Measurements from ENCODE around the gene ST7.
"Not testable (repeated sequence)": the region's sequence is repeated elsewhere in the genome, so short reads cannot be mapped to it uniquely, and the experiment has no call there.

The ST7 gene

DNA sequence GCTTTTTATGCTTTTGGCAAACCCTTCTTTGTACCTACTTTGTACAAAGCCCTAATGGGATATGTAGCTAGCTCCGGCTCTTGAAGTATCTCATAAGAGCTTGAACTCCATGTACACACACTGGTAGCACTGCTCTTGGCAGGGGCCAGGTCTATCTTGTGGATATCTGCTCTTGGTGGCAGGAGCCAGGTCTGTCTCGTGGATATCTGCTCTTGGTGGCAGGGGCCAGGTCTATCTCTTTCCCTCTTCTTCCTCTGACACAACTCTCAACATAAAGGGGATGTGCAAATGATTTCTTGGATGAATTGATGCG lies 277.7 kb downstream of the ST7 start:
- TF ChIP-seq, protein P1, sequence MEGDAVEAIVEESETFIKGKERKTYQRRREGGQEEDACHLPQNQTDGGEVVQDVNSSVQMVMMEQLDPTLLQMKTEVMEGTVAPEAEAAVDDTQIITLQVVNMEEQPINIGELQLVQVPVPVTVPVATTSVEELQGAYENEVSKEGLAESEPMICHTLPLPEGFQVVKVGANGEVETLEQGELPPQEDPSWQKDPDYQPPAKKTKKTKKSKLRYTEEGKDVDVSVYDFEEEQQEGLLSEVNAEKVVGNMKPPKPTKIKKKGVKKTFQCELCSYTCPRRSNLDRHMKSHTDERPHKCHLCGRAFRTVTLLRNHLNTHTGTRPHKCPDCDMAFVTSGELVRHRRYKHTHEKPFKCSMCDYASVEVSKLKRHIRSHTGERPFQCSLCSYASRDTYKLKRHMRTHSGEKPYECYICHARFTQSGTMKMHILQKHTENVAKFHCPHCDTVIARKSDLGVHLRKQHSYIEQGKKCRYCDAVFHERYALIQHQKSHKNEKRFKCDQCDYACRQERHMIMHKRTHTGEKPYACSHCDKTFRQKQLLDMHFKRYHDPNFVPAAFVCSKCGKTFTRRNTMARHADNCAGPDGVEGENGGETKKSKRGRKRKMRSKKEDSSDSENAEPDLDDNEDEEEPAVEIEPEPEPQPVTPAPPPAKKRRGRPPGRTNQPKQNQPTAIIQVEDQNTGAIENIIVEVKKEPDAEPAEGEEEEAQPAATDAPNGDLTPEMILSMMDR (IDR thresholded peaks at IDR 0.05; ENCODE audit: low read depth, low read length) = no peak
- TF ChIP-seq MYC (IDR thresholded peaks at IDR 0.05; ENCODE audit: low read depth, low read length) = no peak
- TF ChIP-seq, protein P2, sequence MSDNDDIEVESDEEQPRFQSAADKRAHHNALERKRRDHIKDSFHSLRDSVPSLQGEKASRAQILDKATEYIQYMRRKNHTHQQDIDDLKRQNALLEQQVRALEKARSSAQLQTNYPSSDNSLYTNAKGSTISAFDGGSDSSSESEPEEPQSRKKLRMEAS (IDR thresholded peaks at IDR 0.05; ENCODE audit: low read depth, low read length) = no peak
- no peak for TF ChIP-seq POLR2A (IDR thresholded peaks at IDR 0.05; ENCODE audit: extremely low read depth, insufficient read length)
- H3K4me3 ChIP-seq (ENCODE audit: low read depth, low read length) = no peak overlapping the region
- DNase-seq (ENCODE audit: low read depth) = no peak

DNA sequence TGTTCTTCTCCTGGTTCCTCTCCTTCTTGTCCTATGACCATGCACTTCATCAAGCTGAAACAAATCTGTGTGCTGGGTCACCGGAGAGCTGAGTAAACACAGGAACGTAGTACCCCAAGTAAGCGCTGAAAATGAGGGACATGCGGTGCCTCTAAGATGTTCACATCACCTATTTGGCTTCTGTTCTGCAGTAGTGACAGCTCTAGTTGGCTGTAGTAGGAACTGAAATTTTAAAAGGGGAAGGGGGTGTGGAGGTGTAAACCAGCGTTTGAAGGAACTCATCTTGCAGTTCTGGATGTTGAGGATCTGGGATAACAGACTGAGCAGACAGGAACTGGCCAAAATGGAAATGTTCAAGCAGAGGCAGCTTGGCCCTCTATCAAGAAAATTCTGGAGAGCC lies 284.3 kb downstream of the ST7 start:
- TF ChIP-seq, protein P1 (IDR thresholded peaks at IDR 0.05; ENCODE audit: low read depth, low read length) = no peak
- no peak for TF ChIP-seq POLR2A (IDR thresholded peaks at IDR 0.05; ENCODE audit: extremely low read depth, insufficient read length)
- TF ChIP-seq MYC (IDR thresholded peaks at IDR 0.05; ENCODE audit: low read depth, low read length) = no peak
- TF ChIP-seq, protein P2 (IDR thresholded peaks at IDR 0.05; ENCODE audit: low read depth, low read length) = no peak
- no peak overlapping the region for H3K4me3 ChIP-seq (ENCODE audit: low read depth, low read length)
- DNase-seq (ENCODE audit: low read depth) = no peak

DNA sequence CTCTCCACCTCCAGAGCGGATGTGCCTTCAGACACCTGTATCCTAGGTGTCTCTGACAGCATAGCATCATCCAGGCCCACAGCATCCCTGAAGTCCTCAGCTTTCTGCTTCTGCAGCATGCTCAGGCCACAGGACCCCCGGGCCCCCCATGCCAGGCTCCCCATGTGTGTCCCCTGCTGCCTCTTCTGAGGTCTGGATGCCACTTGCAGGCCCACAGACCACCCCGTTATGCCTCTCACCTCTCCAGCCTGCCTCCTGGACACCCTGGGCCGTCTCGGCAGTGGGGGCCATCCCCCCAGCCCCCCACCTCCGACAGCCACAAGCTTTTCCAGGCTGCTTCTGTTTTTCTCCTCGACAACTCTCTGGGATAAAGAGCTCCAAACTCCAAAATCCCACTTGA lies 285.2 kb downstream of the ST7 start:
- H3K4me3 ChIP-seq (ENCODE audit: low read depth, low read length) = no peak overlapping the region
- no peak for TF ChIP-seq MYC (IDR thresholded peaks at IDR 0.05; ENCODE audit: low read depth, low read length)
- no peak for DNase-seq (ENCODE audit: low read depth)

DNA sequence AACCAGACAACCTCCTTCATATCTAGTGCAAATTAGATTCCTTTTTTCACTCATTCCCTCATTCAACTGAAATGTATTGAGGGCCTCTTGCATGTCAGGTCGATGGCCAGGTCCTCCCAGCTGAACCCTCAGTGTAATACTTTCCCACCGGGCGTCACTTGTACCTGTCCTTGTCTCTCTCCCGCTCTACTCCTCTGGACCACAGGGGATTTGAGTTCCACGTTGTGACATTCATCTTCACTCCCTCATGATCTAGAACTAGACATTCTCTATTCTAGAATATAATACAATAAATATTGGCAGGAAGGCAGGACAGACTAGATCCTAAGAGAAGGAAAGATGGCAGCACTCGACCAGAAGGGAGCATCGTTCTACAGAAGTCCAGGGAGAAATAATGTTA lies 285.6 kb downstream of the ST7 start:
- DNase-seq (ENCODE audit: low read depth) = no peak
- TF ChIP-seq POLR2A (IDR thresholded peaks at IDR 0.05; ENCODE audit: extremely low read depth, insufficient read length) = no peak
- H3K4me3 ChIP-seq (ENCODE audit: low read depth, low read length) = no peak overlapping the region

DNA sequence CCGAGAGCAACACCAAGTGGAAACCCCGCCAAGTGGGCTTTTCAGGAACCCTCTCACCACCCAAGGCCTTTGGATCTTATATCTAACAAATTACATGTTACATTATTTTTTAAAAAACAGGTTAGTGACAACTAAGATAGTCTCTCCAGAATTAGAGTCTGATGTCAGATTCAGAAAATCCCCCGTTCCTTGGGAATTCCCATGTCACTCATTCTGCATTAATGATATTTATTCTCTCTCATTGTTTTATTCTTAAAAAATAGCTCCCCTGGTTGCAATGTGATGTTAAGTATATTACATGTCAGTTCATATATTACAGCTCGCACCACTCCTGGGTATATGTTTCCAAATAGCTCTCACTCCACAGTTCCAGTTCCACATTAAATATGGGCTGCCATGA lies 287.8 kb downstream of the ST7 start:
- no peak for DNase-seq (ENCODE audit: low read depth)
- TF ChIP-seq, protein P2 (IDR thresholded peaks at IDR 0.05; ENCODE audit: low read depth, low read length) = no peak
- TF ChIP-seq POLR2A (IDR thresholded peaks at IDR 0.05; ENCODE audit: extremely low read depth, insufficient read length) (no peak), MYC (IDR thresholded peaks at IDR 0.05; ENCODE audit: low read depth, low read length) (no peak)
- TF ChIP-seq, protein P1 (IDR thresholded peaks at IDR 0.05; ENCODE audit: low read depth, low read length) = no peak
- H3K4me3 ChIP-seq (ENCODE audit: low read depth, low read length) = no peak overlapping the region

DNA sequence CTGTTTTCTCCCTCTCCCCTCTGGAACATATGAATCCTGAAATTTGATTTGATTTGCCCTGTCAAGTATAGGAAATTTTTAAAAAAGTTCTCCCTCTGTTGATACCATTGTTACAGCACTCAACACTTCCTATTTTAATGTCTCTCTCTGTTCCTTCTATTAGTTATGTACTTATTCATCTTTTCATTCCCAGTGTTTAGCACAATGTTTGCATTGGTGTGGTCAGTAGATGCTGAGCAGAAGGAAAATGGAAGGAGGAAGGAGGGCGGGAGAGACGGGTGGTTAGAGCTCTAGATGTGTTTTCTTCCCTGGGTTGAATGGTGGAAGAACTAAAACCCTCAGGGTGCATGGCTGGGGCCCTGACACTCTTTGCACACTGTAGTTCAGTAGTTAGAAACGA lies 290.1 kb downstream of the ST7 start:
- TF ChIP-seq, protein P2 (IDR thresholded peaks at IDR 0.05; ENCODE audit: low read depth, low read length) = no peak
- TF ChIP-seq POLR2A (IDR thresholded peaks at IDR 0.05; ENCODE audit: extremely low read depth, insufficient read length) (no peak), MYC (IDR thresholded peaks at IDR 0.05; ENCODE audit: low read depth, low read length) (no peak)
- TF ChIP-seq, protein P1 (IDR thresholded peaks at IDR 0.05; ENCODE audit: low read depth, low read length) = no peak
- H3K4me3 ChIP-seq (ENCODE audit: low read depth, low read length) = no peak overlapping the region
- DNase-seq (ENCODE audit: low read depth) = no peak

DNA sequence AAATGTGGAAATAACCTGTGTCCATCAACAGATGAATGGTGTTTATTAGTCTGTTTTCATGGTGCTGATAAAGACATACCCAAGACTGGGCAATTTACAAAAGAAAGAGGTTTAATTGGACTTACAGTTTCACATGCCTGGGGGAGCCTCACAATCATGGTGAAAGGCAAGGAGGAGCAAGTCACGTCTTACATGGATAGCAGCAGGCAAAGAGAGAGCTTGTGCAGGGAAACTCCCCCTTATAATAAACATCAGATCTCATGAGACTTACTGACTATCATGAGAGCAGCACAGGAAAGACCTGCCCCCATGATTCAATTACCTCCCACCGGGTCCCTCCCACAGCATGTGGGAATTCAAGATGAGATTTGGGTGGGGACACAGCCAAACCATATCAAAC lies 292.4 kb downstream of the ST7 start:
- H3K4me3 ChIP-seq (ENCODE audit: low read depth, low read length); DNase-seq (ENCODE audit: low read depth): not testable (repeated sequence)

DNA sequence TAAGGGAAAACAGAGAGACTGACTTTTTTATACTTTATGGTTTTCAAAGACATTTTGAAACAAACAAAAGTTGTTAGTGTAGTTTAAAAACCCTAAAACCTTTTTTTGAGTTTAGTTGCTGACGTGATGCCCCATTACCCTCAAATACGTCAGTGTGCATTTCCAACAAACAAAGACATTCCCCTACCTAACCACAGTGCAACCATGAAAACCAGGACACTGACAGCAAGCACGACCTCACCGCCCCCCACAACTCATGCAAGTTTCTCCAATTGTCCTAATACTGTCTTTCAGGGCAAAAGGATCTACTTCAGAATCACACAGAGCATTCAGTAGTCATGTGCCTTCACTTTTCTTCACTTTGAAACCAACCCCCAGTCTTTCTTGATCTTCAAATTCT lies 294.5 kb downstream of the ST7 start:
- H3K4me3 ChIP-seq (ENCODE audit: low read depth, low read length) = no peak overlapping the region
- DNase-seq (ENCODE audit: low read depth) = no peak
- TF ChIP-seq, protein P1 (IDR thresholded peaks at IDR 0.05; ENCODE audit: low read depth, low read length) = no peak
- TF ChIP-seq, protein P2 (IDR thresholded peaks at IDR 0.05; ENCODE audit: low read depth, low read length) = no peak
- TF ChIP-seq MYC (IDR thresholded peaks at IDR 0.05; ENCODE audit: low read depth, low read length) (no peak), POLR2A (IDR thresholded peaks at IDR 0.05; ENCODE audit: extremely low read depth, insufficient read length) (no peak)
